WTC11 (cell line): Measurements from ENCODE around the gene ZMIZ1.

ENCODE experiments used
- GABPB1 ChIP-seq: sonication (generic); formaldehyde crosslinking; IDR thresholded peaks from 2 replicates; pipeline ENCODE4 v1.8.1; 2023; ENCODE audit warnings: mild to moderate bottlenecking, missing genetic modification reagents
- MXD4 ChIP-seq: fragments of 250-450 bp; sonication (Bioruptor Pico); IDR thresholded peaks from 2 replicates; pipeline ENCODE4 v1.8.0; 2021; ENCODE audit warnings: mild to moderate bottlenecking, moderate library complexity, borderline replicate concordance
- NR2C2 ChIP-seq: sonication (generic); formaldehyde crosslinking; IDR thresholded peaks from 2 replicates; pipeline ENCODE4 v1.8.0; 2022; ENCODE audit warnings: mild to moderate bottlenecking, missing genetic modification reagents
- SMAD3 ChIP-seq: sonication (generic); formaldehyde crosslinking; IDR thresholded peaks from 2 replicates; pipeline ENCODE4 v1.8.0; 2022; ENCODE audit warnings: missing genetic modification reagents, mild to moderate bottlenecking, borderline replicate concordance
- TEAD1 ChIP-seq: sonication (generic); formaldehyde crosslinking; IDR thresholded peaks from 2 replicates; pipeline ENCODE4 v1.8.0; 2022; ENCODE audit warnings: mild to moderate bottlenecking, missing genetic modification reagents
- ZNF263 ChIP-seq: sonication (generic); formaldehyde crosslinking; IDR thresholded peaks from 2 replicates; pipeline ENCODE4 v1.8.1; 2022; ENCODE audit warnings: low read depth, mild to moderate bottlenecking, moderate library complexity, missing genetic modification reagents
- TF ChIP-seq, protein P1 (sequence below): fragments of 200-600 bp; IDR thresholded peaks from 2 replicates; pipeline ENCODE4 v1.8.0; 2022; ENCODE audit warnings: antibody characterized with exemption
- TF ChIP-seq, protein P2 (sequence below): sonication (generic); formaldehyde crosslinking; IDR thresholded peaks from 2 replicates; pipeline ENCODE4 v1.8.1; 2023; ENCODE audit warnings: mild to moderate bottlenecking, missing genetic modification reagents, moderate library complexity
- TF ChIP-seq, protein P3 (sequence below): sonication (generic); formaldehyde crosslinking; IDR thresholded peaks from 2 replicates; pipeline ENCODE4 v1.8.1; 2023; ENCODE audit warnings: mild to moderate bottlenecking, missing genetic modification reagents, borderline replicate concordance
- TF ChIP-seq, protein P4 (sequence below): sonication (generic); formaldehyde crosslinking; IDR thresholded peaks from 2 replicates; pipeline ENCODE4 v1.8.0; 2022; ENCODE audit warnings: mild to moderate bottlenecking, missing genetic modification reagents
- TF ChIP-seq, protein P5 (sequence below): sonication (generic); formaldehyde crosslinking; IDR thresholded peaks from 2 replicates; pipeline ENCODE4 v1.8.0; 2022; ENCODE audit warnings: mild to moderate bottlenecking, missing genetic modification reagents
- TF ChIP-seq, protein P6 (sequence below): sonication (generic); formaldehyde crosslinking; IDR thresholded peaks from 2 replicates; pipeline ENCODE4 v1.8.0; 2022; ENCODE audit warnings: mild to moderate bottlenecking, missing genetic modification reagents

DNA sequence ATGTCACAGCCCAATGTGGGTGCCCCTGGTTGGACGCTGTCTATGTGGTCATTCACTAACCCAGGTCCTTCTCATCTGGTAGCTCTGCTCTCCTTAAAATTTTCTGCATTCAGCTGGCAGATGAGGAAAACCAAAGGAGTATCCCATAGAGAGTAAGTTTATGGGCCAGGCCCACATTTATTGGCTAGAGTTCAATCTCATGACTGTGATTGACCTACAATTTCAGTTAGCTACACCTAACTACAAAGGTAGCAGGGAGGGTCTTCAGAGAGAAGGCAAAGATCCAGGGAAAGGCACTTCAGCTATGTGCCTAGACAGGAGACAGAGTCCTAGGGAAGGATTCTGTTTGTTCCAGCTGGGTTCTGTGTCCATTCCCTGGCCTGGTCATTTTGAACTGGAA lies 254.8 kb downstream of the ZMIZ1 start:
- TF ChIP-seq, protein P1, sequence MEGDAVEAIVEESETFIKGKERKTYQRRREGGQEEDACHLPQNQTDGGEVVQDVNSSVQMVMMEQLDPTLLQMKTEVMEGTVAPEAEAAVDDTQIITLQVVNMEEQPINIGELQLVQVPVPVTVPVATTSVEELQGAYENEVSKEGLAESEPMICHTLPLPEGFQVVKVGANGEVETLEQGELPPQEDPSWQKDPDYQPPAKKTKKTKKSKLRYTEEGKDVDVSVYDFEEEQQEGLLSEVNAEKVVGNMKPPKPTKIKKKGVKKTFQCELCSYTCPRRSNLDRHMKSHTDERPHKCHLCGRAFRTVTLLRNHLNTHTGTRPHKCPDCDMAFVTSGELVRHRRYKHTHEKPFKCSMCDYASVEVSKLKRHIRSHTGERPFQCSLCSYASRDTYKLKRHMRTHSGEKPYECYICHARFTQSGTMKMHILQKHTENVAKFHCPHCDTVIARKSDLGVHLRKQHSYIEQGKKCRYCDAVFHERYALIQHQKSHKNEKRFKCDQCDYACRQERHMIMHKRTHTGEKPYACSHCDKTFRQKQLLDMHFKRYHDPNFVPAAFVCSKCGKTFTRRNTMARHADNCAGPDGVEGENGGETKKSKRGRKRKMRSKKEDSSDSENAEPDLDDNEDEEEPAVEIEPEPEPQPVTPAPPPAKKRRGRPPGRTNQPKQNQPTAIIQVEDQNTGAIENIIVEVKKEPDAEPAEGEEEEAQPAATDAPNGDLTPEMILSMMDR = no peak
- TF ChIP-seq, protein P2, sequence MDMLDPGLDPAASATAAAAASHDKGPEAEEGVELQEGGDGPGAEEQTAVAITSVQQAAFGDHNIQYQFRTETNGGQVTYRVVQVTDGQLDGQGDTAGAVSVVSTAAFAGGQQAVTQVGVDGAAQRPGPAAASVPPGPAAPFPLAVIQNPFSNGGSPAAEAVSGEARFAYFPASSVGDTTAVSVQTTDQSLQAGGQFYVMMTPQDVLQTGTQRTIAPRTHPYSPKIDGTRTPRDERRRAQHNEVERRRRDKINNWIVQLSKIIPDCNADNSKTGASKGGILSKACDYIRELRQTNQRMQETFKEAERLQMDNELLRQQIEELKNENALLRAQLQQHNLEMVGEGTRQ = no peak
- TF ChIP-seq, protein P3, sequence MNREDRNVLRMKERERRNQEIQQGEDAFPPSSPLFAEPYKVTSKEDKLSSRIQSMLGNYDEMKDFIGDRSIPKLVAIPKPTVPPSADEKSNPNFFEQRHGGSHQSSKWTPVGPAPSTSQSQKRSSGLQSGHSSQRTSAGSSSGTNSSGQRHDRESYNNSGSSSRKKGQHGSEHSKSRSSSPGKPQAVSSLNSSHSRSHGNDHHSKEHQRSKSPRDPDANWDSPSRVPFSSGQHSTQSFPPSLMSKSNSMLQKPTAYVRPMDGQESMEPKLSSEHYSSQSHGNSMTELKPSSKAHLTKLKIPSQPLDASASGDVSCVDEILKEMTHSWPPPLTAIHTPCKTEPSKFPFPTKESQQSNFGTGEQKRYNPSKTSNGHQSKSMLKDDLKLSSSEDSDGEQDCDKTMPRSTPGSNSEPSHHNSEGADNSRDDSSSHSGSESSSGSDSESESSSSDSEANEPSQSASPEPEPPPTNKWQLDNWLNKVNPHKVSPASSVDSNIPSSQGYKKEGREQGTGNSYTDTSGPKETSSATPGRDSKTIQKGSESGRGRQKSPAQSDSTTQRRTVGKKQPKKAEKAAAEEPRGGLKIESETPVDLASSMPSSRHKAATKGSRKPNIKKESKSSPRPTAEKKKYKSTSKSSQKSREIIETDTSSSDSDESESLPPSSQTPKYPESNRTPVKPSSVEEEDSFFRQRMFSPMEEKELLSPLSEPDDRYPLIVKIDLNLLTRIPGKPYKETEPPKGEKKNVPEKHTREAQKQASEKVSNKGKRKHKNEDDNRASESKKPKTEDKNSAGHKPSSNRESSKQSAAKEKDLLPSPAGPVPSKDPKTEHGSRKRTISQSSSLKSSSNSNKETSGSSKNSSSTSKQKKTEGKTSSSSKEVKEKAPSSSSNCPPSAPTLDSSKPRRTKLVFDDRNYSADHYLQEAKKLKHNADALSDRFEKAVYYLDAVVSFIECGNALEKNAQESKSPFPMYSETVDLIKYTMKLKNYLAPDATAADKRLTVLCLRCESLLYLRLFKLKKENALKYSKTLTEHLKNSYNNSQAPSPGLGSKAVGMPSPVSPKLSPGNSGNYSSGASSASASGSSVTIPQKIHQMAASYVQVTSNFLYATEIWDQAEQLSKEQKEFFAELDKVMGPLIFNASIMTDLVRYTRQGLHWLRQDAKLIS (CRISPR knock-in tag) = no peak
- no peak for TF ChIP-seq NR2C2 (CRISPR knock-in tag)
- TF ChIP-seq, protein P4, sequence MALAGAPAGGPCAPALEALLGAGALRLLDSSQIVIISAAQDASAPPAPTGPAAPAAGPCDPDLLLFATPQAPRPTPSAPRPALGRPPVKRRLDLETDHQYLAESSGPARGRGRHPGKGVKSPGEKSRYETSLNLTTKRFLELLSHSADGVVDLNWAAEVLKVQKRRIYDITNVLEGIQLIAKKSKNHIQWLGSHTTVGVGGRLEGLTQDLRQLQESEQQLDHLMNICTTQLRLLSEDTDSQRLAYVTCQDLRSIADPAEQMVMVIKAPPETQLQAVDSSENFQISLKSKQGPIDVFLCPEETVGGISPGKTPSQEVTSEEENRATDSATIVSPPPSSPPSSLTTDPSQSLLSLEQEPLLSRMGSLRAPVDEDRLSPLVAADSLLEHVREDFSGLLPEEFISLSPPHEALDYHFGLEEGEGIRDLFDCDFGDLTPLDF = no peak
- TF ChIP-seq, protein P5, sequence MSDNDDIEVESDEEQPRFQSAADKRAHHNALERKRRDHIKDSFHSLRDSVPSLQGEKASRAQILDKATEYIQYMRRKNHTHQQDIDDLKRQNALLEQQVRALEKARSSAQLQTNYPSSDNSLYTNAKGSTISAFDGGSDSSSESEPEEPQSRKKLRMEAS (CRISPR knock-in tag) = no peak
- TF ChIP-seq ZNF263 (CRISPR knock-in tag) = no peak
- no peak for TF ChIP-seq GABPB1 (CRISPR knock-in tag)
- TF ChIP-seq, protein P6, sequence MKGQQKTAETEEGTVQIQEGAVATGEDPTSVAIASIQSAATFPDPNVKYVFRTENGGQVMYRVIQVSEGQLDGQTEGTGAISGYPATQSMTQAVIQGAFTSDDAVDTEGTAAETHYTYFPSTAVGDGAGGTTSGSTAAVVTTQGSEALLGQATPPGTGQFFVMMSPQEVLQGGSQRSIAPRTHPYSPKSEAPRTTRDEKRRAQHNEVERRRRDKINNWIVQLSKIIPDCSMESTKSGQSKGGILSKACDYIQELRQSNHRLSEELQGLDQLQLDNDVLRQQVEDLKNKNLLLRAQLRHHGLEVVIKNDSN (CRISPR knock-in tag) = no peak
- no peak for TF ChIP-seq TEAD1 (CRISPR knock-in tag)
- TF ChIP-seq MXD4 (CRISPR knock-in tag) = no peak
- TF ChIP-seq SMAD3 (CRISPR knock-in tag) = no peak
